Activated CD4-positive, alpha-beta T cell treated with anti-CD3 and anti-CD28 coated beads, Interleukin-10, Interleukin-2, amounts not matched to agents 100 ng/mL and 50 ng/mL, durations not matched to agents 16 hours and 8 hours (primary cell): ENCODE data around the gene CD320.
"Not testable (repeated sequence)": the region's sequence is repeated elsewhere in the genome, so short reads cannot be mapped to it uniquely, and the experiment has no call there.

Experiments
- DNase-seq: peaks from one replicate; pipeline ENCODE4 v3.0.0-alpha.2; 2020

The CD320 gene

DNA sequence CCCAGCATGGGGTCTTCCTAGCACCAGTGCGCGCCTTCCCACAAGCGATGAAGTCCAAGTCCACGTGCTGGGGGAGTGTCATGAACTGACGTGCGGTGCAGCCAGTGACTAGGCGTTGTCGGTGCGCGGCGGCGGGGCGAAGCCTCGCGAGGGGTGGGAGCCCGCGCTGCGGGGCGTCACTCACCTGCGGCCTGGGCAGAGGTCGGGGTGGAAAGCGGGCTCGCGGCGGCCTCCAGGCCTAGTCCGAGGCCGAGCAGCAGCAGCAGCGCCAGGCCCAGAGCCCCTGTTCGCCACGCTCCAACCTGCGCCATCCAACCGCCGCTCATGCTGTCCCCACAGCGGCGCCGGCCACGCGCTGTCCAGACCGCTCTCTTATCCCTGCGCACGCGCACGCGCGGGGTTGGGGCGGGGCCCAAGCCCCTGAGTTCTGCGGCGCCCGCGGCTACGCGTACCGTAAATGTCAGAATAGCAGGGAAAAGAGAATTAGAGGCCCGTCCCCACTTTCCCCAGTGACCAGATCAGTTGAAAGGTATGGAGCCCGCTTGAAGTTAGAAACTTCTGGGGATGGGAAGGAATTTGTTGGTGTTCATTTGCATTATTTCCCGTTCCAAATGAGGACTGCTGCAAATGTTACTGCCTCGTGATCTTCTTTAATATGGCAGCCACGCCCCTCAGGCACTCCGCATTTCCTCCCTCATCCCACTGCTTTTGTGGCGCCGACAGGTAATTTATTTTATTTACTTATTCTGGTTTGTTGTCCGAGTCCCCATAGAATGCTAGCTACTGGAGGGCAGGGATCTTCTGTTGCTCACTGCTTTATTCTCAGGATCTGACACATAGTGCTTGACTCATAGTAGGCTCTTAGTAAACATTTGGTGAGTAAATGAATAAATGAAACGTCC is at the start of gene CD320:
Gene CD320 (minus strand): TSS at position 394 of the 902 bp plus-strand sequence. CDS start 68 bp downstream, at position 326.
- peak; percentile 92 for DNase-seq

DNA sequence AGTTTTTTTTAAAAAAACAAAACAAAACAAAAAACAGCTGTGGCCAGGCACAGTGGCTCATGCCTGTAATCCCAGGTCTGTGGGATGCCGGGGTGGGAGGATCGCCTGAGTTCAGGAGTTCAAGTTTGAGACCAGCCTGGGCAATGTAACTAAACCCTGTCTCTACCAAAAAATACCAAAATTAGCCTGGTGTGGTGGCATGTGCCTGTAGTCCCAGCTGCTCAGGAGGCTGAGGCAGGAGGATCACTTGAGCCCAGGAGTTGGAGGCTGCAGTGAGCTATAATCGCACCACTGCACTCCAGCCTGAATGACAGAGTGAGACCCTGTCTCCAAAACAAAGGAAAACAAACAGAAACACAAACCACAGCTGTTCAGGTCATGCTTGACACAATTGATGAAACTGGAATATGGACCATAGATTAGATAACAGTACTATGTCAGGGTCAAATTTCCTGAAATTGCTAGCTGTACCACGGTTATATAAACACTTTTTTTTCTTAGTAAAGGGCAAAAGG is 48.9 kb upstream of the CD320 start:
- no peak for DNase-seq

DNA sequence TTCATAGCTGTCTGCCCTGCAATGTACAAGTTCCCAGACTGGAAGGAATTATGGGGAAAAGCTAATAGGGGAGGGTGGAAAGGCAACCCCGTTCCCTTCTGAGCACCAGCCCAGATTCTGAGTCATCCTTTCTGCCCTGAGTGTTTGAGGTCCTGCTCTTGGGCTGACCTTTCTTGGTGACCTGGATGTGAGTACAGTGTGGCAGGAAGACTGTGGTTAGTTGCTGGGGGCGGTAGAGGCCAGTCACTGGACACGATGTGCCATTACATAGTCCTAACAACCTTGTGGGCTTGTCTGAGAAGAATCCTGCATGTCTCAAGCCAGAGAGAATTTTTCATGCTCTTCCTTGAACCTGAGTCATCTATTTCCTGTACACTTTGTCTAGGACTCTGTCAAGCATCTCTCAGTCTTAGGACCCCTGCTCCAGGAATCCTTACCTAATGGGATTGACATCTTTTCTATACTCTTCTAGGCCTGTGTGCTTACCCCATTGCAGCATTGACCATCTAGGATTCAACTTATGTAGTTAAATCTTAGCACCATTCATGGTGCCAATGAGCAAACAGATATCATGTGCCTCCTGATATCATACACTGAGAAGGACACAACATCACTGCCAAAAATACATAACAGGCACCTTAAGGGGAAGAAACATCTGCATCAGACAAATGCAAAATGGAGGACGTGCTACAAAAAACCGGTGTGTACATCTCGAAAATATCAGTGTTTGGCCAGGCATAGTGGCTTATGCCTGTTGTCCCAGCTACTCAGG is 47.7 kb upstream of the CD320 start:
- DNase-seq: no peak

DNA sequence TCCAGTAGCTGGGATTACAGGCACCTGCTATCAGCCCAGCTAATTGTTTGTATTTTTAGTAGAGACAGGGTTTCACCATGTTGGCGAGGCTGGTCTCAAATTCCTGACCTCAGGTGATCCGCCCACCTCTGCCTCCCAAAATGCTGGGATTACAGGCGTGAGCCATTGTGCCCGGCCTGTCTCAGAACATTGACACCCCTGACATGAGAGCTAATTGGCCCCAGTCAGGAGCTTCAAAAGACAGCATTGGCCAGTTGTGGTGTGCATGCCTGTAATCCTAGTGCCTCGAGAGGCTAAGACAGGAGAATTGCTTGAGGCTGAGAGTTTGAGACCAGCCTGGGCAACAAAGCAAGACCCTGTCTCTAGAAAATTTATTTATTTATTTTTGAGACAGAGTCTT is 44.7 kb upstream of the CD320 start:
- DNase-seq: not testable (repeated sequence)

DNA sequence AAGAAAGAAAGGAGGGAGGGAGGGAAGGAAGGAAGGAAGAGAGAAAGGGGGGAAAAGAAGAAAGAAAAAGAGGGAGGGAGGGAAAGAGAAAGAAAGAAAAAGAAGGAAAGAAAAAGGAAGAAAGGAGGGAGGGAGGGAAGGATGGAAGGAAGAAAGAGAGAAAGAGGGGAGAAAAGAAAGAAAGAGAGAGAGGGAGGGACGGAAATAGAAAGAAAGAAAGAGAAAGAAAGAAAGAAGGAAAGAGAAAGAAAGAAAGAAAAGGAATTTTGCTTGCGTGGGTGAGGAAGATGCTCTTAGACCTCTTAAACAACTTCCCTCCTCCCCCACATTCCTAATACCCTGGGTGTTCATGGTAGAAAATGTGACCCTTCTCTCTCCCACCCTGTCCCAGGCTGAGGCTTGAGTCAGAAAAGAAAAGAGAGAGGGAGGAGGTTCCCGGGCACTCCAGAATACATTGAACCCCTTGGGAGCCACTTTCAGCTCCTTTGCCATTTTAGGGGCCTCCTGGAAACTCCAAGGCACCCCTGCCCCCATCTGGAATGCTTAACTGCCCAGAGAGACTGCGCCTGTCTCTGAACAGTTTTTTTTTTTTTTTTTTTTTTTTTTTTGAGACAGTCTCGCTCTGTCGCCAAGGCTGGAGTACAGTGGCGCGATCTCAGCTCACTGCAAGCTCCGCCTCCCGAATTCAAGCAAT is 44.1 kb upstream of the CD320 start:
- DNase-seq: no peak

DNA sequence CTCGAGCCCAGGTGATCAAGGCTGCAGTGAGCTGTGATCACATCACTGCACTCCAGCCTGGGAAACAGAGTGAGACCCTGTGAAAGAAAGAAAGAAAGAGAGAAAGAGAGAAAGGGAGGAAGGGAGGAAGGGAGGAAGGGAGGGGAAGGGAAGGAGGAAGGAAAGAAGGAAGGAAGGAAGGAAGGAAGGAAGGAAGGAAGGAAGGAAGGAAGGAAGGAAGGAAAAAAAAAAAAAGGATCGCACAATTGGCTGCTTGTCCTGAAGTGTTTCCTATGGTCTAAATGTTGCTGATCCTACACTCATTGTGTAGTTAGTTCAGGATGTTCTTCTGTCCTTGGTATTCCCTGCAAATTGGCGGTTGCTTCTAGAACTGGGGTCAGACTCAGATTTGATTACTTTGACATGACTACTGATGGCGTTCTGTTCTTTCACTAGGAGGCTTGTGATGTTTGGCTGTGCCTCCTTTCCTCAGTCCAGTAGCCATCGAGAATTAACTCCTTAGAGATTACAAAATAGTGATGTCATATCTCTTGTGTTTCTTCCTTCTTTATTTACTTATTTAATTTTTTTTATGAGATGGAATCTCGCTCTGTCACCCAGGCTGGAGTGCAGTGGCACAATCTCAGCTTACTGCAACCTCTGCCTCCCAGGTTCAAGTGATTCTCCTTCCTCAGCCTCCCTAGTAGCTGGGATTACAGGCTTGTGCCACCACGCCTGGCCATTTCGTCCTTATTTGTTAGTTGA is 41.6 kb upstream of the CD320 start:
- not testable (repeated sequence) for DNase-seq

DNA sequence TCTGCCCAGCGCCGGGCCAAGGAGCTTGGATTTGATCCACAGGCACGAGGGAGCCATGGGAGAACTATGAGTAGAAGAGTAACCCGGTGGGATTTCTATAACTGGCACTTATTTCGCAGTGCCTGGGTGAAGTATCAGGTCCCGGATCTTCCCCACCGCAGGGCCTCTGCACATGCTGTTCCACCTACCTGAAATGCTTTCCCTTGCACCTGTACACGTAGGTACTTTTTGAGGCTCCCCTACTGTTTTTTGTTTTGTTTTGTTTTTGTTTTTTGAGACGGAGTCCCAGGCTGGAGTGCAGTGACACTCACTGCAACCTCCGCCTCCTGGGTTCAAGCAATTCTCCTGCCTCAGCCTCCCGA is 35.3 kb upstream of the CD320 start:
- DNase-seq: no peak

DNA sequence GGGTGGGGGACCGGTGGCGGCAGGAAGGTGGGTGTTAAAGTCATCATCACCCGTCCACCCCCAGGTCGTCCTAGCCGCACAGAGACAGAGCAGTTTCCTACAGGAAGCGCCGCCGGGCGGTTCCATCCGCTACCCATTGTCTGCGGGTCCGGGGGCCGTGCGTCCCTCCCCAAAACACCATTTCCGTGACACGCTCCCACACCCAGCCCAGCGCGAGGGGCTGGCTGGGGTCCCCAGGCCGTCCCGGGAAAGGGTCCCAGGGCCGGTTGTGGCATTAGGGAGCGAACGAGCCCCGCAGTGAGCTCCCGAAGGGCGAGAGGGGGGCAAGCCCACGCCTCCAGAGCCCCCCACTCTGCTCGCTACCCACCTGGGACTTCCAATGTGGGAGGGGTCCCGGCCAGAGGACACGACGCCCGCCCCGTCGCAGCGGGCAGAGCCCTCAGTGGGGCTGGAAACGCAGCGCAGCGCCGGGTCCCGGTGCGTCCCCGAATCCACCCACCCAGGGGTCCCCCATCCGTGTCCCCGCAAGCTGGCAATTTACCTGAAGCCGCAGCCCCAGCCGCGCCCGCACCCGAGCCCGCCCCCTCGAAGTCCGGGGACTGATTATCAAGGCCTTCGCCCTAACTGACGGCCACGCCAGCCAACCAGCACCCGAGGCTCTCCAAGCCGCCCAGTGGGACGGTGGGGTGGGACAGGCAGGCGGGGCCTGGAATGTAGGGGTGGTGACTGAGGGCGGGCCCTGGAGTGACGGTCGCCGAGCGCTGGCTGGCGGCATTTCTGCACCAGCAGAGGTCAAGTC is 34.7 kb upstream of the CD320 start, which contains the start of gene KANK3:
Gene KANK3 (minus strand): TSS at position 579 of the 799 bp plus-strand sequence. CDS start 5,434 bp downstream, outside the sequence.
- DNase-seq: peak; percentile 96

DNA sequence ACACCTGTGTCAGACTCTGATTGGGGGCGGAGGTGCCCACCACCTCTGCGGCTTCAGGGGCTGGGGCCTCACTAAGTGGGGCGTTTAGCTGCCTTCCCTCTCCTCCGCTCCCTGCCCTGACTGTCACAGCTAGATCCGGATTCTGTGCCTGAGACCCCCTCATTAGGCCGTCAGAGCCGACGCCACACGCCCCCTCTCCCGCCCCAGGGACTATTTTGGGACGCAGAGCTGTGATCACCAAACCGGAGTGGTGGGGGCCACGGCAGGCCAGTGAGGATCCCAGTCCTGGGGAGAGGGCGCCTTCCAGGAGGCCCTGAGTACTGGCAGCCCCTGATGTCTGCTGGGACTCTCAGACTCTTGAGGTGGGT is 34.1 kb upstream of the CD320 start:
- no peak for DNase-seq

DNA sequence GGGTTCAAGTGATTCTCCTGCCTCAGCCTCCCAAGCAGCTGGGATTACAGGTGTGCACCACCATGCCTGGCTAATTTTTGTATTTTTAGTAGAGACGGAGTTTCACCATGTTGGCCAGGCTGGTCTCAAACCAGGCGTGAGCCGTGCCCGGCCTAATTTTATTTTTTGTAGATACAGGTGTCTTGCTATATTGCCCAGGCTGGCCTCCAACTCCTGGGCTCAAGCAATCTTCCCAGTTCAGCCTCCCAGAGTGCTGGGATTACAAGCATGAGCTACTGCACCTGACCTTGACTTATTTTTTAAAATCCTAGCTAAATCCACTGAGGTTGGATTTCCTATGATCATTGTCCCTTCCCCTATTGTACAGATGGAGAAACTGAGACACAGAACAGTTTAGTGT is 33.3 kb upstream of the CD320 start:
- DNase-seq: not testable (repeated sequence)

DNA sequence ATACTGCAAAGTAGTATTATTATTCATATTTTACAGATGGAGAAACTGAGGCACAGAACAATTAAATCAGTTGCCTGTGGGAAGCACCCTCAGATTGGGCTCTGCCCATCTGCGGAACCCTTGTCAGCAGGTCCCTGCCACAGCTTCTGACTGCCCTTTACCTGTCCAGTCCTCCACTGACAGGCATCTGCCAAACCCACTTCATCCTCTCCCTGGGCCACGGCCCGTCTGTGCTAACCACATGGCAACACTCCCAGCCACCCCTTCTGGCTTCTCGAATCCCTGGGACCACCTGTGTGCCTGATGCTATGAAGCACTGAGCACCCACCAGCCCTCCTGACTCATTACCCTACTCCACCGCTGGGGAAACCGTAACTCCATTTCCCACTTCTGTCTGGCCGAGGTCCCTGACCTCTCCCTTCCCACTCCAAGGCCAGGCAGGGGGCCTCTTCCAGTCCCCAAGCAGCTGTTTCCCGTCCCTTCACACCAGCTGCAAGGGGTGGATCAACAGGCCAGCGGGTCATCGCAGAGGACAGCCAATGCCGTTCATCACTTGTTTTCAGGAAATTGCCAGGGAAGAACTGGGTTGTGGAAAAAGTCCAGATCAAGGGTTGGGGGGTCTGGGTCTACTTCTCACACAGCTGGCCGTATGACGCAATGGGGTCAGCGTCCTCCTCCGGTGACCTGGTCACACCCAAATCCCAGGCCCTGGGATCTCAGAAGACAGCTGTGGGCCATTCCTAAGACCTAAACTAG is 32.4 kb upstream of the CD320 start:
- DNase-seq: no peak

DNA sequence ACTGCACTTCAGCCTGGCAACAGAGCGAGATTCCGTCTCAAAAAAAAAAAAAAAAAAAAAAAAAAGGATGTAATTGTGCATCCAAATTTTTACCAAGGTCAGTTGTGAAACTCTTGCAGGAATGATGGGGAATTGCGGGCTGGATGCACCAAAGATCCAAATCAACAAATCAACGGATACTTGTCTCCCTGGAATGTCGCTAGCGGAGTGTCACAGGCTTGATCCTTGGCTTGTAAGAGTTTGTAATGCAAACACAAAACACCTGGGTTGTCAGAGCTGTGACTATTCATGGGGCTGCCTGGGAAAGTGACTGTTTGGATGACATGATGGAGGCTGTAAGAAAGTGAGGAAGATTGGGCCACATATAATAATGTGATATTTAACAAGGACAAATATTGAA is 30.7 kb upstream of the CD320 start:
- no peak for DNase-seq

DNA sequence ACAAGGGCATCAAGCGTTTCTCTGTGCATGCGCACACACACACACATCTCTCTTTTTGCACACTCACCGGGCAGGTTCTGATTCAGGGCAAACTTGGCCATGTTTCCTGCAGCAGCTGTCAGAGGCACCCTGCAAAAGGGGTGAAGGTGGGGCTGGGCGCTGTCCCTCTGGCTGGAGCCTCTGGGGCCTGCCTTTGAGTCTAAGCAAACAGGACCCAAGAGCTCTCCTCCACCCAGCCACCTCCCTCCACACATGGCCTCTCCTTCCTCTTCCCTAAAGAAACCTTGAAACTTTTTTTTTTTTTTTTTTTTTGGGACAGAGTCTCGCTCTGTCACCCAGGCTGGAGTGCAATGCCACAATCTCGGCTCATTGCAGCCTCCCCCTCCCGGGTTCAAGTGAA is 29.6 kb upstream of the CD320 start:
- no peak for DNase-seq

DNA sequence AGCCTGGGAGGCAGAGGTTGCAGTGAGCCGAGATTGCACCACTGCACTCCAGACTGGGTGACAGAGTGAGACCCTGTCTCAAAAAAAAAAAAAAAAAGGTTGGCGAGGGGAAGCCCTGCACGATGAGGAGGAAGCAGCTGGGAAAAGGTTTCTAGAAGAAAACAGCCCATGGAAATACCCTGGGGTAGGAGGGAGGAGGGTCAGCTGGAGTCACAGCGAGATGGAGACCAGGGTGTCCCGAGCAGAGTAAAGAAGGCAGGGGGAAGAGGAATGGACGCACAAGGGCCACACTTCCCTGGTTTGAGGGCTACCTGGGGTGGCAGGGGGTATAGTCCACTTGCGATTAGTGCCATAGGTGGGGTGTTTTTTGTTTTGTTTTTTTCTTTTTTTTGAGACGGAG is 28.5 kb upstream of the CD320 start:
- DNase-seq: no peak

DNA sequence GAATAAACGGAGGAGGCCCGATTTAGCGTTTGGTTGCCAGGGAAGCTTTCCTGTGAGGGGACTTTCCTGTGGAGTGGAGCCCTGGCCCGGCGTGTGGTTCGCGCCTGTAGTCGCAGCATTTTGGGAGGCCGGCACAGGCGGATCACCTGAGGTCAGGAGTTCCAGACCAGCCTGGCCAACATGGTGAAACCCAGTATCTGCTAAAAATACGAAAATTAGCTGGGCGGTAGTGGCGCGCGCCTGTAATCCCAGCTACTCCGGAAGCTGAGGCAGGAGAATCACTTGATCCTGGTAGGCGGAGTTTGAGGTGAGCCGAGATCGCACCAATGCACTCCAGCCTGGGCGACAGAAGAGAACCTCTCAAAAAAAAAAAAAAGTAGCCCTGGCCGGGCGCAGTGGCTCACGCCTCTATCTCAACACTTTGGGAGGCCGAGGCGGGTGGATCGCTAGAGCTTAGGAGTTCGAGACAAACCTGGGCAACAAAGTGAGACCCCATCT is 28.0 kb upstream of the CD320 start:
- no peak for DNase-seq

DNA sequence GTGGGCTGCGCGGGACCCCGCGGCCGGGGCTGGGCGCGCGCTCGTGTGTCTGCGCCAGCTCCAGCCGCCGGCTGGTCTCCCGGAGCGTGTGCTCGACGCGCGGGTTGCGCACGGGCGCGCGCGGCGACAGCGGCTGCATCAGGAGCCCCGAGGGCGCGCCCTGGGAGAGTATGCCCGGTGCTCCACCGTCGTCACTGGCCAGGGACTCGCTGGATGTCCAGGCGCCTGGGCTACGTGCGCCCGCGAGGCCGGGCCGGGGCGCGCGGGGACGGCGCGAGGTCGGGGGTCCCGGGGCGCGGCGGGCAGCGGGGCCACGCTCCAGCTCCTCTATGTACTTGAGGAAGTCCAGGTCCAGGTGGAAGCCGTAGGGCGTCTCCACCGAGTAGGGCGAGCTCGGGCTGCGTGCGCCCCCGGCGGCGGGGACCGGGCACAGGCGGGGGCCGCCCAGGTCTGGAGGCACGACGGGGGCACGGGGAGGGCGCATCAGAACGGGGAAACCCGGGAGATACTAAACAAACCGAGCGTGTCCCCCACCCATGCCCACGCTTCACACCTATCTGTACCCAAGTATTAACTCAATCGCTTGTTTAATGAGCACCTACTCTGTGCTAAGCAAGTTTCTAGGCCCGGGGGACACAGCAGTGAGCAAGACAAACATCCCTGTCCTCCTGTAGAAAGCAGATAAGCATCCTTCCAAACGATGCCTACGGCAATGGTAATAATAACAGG is 27.3 kb upstream of the CD320 start:
- peak; percentile 37 for DNase-seq

DNA sequence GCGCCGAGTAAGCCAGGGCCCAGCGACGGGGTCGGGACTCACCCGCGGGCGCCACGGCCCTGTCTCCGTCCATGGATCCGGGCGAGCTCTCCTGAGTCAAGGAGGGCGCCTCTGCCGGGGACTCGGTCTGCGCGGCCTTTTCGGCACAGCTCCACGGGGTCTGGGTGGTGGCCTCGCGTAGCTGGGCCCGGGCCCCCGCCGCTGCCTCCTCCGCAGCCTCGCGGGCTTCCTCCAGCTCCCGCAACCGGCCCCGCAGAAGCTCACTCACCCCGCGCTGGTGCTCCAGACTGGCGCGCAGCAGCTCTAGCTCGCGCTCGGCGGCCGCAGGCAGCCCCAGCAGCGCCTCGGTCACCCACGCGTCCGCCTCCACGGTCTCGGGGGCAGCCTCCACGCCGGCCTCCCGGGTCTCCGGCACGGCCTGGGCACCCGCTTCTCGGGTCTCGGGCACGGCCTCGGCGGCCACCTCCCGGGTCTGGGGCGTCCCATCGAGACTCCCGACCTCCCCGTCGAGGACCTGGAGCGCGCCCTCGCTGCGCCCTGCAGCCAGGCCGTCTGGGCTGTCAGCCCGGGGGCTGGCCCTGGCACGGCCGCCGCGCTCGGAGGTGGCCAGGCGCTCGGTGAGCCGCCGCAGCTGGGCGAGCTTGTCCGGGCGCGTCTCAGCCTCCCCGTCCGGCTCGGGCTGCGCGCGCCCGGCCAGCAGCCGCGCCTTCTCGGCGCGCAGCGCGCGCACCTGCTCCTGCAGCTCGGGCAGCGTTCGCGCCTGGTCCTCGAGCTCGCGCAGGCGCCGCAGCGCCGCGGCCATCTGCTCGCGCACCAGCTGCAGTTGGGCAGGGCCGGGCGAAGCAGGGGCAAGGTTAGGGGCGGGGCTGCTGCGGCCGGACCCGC is 26.5 kb upstream of the CD320 start:
- peak; percentile 62 for DNase-seq

DNA sequence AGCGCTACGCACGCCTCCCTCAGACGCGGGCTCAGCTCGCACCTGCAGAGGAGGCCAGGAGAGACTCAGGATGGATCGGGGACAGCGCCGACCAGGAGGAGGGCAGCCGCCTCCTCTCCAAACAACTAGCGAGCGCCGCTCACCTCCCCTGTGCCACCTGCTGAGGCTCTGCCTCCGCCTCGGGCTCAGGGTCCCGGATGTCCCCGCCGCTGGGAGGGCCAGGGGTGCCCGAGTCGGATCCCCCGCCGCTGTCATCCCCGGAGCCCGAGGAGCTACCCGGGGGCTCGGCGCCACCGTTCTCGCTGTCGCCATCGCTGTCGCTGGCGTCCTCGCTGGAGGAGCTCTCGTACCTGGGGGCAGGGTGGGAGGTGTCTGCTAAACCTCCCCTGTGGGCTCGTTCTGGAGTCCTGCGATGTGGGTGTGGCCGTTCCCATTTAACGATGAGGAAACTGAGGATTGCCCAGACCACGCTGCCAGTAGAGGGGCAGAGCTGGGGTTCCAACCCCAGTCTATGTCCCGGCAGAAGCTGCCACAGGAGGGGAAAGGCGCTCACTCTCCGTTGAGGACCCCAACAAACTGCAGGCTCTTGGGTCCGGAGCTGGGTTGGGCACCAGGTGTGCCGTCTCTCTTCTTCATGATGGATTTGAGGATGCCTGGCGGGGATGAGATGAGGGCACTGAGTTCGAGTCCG is 25.8 kb upstream of the CD320 start:
- no peak for DNase-seq
